ENCODE data around the gene SPTBN4.
"Not testable (repeated sequence)": the region's sequence is repeated elsewhere in the genome, so short reads cannot be mapped to it uniquely, and the experiment has no call there.

The SPTBN4 gene

DNA sequence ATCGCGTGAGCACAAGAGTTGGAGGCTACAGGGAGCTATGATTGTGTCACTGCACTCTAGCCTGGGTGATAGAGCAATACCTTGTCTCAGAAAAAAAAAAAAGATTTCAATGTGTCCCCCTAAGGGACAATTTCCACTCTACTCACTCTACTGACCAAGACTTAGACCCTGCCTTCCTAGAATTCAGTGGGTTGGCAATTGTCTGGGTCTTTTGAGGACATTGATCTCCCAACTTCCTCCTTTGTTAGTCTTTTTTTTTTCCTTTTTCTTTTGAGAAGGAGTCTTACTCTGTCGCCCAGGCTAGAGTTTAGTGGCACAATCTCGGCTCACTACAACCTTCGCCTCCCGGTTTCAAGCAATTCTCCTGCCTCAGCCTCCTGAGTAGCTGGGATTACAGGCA lies 2.2 kb downstream of the SPTBN4 start:
- Histone ChIP-seq H3K4me1 (ENCODE audit: control insufficient read depth, insufficient read depth, low read length) (peaks cover 17% of the 10 kb centered on the region), H3K36me3 (ENCODE audit: control insufficient read depth, insufficient read depth, low read length) (no peaks in the 10 kb centered on the region), H3K9ac (ENCODE audit: low read length) (no peak overlapping the region), H3K27ac (ENCODE audit: low read depth, low read length) (no peak overlapping the region), H3K27me3 (ENCODE audit: control insufficient read depth, insufficient read depth, low read length) (peaks cover 32% of the 10 kb centered on the region), H3K4me3 (ENCODE audit: low read depth, low read length) (no peak overlapping the region), H3K9me3 (ENCODE audit: control insufficient read depth, insufficient read depth, low read depth, low read length) (no peaks in the 10 kb centered on the region)

DNA sequence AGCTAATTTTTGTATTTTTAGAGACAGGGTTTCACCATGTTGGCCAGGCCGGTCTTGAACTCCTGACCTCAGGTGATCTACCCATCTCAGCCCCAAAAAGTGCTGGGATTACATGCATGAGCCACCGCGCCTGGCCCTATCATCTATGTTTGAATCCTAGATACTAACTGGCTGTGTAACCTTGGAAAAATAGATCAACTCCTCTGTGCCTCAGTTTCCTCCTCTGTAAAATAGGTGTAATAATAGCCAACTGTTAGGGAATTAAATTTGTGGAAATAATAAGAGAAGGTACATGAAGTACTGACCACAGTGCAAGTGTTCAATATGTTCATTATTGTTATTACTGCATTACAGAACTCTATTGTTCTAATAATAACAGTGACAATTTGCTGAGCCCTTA lies 4.3 kb downstream of the SPTBN4 start:
- no peak overlapping the region for H3K27ac ChIP-seq (ENCODE audit: low read depth, low read length)
- H3K9me3 ChIP-seq (ENCODE audit: control insufficient read depth, insufficient read depth, low read depth, low read length): no peaks in the 10 kb centered on the region
- no peak overlapping the region for H3K9ac ChIP-seq (ENCODE audit: low read length)
- no peak overlapping the region for H3K4me3 ChIP-seq (ENCODE audit: low read depth, low read length)
- no peaks in the 10 kb centered on the region for H3K36me3 ChIP-seq (ENCODE audit: control insufficient read depth, insufficient read depth, low read length)
- H3K27me3 ChIP-seq (ENCODE audit: control insufficient read depth, insufficient read depth, low read length): peaks cover 29% of the 10 kb centered on the region
- peaks cover 7% of the 10 kb centered on the region for H3K4me1 ChIP-seq (ENCODE audit: control insufficient read depth, insufficient read depth, low read length)

DNA sequence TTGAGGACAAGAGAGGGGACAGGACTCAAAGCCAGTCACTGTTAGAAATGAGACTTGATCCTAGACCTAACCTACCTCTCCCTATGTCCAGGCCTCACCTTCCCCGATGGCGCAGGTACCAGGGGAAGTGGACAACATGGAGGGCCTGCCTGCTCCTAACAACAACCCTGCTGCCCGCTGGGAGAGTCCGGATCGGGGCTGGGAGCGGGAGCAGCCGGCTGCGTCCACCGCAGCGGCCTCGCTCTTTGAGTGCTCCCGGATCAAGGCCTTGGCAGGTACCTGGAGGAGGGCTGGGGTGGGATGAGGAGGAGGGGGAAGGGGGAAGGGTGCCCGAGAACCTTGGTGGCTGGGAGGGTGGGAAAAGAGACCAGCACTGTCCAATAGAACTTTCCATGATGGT lies 5.7 kb downstream of the SPTBN4 start:
- no peak overlapping the region for H3K9ac ChIP-seq (ENCODE audit: low read length)
- no peaks in the 10 kb centered on the region for H3K9me3 ChIP-seq (ENCODE audit: control insufficient read depth, insufficient read depth, low read depth, low read length)
- H3K4me3 ChIP-seq (ENCODE audit: low read depth, low read length): no peak overlapping the region
- H3K27me3 ChIP-seq (ENCODE audit: control insufficient read depth, insufficient read depth, low read length): peaks cover 16% of the 10 kb centered on the region
- no peak overlapping the region for H3K27ac ChIP-seq (ENCODE audit: low read depth, low read length)
- no peaks in the 10 kb centered on the region for H3K4me1 ChIP-seq (ENCODE audit: control insufficient read depth, insufficient read depth, low read length)
- no peaks in the 10 kb centered on the region for H3K36me3 ChIP-seq (ENCODE audit: control insufficient read depth, insufficient read depth, low read length)

DNA sequence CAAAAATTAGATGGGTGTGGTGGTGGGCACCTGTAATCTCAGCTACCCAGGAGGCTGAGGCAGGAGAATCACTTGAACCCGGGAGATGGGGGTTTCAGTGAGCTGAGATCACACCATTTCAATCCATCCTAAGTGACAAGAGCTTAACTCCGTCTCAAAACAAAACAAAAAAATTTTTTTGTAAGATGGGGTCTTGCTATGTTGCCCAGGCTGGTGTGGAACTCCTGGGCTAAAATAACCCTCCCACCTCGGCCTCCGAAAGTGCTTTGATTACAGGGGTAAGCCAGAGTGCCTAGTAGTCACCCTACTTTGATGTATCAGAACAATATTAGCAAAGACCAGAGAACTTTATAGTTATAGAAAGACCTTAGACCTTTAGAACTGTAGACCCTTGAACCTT lies 7.9 kb downstream of the SPTBN4 start:
- no peaks in the 10 kb centered on the region for H3K36me3 ChIP-seq (ENCODE audit: control insufficient read depth, insufficient read depth, low read length)
- no peaks in the 10 kb centered on the region for H3K4me1 ChIP-seq (ENCODE audit: control insufficient read depth, insufficient read depth, low read length)

DNA sequence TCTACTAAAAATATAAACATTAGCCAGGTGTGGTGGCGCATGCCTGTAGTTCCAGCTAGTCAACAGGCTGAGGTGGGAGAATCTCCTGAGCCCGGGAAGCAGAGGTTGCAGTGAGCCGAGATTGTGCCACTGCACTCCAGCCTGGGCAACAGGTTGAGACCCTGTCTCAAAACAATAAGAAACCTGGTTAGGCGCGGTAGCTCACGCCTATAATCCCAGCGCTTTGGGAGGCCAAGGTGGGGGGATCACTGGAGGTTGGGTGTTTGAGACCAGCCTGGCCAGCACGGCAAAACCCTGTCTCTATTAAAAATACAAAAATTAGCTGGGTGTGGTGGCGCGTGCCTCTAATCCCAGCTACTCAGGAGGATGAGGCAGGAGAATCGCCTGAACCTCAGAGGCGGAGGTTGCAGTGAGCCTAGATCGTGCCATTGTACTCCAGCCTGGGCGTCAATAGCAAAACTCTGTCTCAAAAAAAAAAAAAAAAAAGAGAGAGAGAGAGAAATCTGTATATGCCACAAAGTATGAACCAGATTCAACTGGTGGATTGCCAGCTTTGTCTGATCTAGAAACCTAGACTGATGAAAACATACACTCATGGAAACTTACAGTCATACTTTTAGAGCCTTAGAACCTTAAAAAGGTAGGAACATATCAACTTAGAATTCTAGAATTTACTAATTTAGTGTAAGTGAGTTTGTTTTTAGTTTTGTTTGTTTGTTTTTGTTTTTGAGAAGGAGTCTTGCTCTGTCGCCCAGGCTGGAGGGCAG lies 9.3 kb downstream of the SPTBN4 start:
- H3K9me3 ChIP-seq (ENCODE audit: control insufficient read depth, insufficient read depth, low read depth, low read length); H3K9ac ChIP-seq (ENCODE audit: low read length): not testable (repeated sequence)

More for the DNA sequence above, 7.9 kb downstream of the SPTBN4 start:
- H3K27me3 ChIP-seq (ENCODE audit: control insufficient read depth, insufficient read depth, low read length): peaks cover 6% of the 10 kb centered on the region; the same call in 1 of the 2 replicates
- H3K9ac ChIP-seq (ENCODE audit: low read length): no peak overlapping the region
- no peak overlapping the region for H3K27ac ChIP-seq (ENCODE audit: low read depth, low read length)
- no peak overlapping the region for H3K4me3 ChIP-seq (ENCODE audit: low read depth, low read length)
- no peaks in the 10 kb centered on the region for H3K9me3 ChIP-seq (ENCODE audit: control insufficient read depth, insufficient read depth, low read depth, low read length)

DNA sequence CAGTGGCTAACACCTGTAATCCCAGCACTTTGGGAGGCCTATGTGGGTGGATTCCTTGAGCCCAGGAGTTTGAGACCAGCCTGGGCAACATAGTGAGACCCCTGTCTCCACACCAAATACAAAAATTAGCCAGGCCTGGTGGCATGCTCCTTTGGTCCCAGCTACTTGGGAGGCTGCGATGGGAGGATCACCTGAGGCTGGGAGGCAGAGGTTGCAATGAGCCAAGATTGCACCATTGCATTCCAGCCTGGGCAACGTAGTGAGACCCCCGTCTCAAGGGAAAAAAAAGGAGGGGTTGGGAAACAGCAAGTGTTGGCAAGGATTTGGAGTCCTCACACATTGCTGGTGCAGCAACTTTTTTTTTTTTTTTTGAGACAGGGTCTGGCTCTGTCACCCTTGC lies 19.2 kb downstream of the SPTBN4 start:
- H3K36me3 ChIP-seq (ENCODE audit: control insufficient read depth, insufficient read depth, low read length): no peaks in the 10 kb centered on the region
- no peak overlapping the region for H3K4me3 ChIP-seq (ENCODE audit: low read depth, low read length)
- H3K9me3 ChIP-seq (ENCODE audit: control insufficient read depth, insufficient read depth, low read depth, low read length): no peaks in the 10 kb centered on the region
- no peak overlapping the region for H3K9ac ChIP-seq (ENCODE audit: low read length)
- H3K27me3 ChIP-seq (ENCODE audit: control insufficient read depth, insufficient read depth, low read length): 0 out of 2 replicates have a peak, but pooled peaks cover 5% of the 10 kb centered on the region
- 0 out of 2 replicates have a peak, but pooled peaks cover 5% of the 10 kb centered on the region for H3K4me1 ChIP-seq (ENCODE audit: control insufficient read depth, insufficient read depth, low read length)
- H3K27ac ChIP-seq (ENCODE audit: low read depth, low read length): no peak overlapping the region

More for the DNA sequence above, 9.3 kb downstream of the SPTBN4 start:
- H3K4me1 ChIP-seq (ENCODE audit: control insufficient read depth, insufficient read depth, low read length); H3K27ac ChIP-seq (ENCODE audit: low read depth, low read length); H3K4me3 ChIP-seq (ENCODE audit: low read depth, low read length); H3K36me3 ChIP-seq (ENCODE audit: control insufficient read depth, insufficient read depth, low read length): not testable (repeated sequence)
- peaks cover 11% of the 10 kb centered on the region; the same call in 1 of the 2 replicates for H3K27me3 ChIP-seq (ENCODE audit: control insufficient read depth, insufficient read depth, low read length)

DNA sequence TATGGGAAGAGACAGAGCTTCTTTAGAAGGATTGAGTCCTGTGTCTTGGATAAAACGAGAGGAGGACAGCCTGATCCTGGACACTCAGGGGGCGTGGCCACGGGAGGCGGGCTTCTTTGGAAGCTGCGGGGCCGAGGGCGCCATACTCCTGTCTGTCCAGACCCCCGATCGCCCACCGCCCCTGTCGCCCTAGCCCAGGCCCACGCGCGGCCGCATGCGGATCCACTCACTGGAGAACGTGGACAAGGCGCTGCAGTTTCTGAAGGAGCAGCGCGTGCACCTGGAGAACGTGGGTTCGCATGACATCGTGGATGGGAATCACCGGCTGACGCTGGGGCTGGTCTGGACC lies 23.1 kb downstream of the SPTBN4 start:
- H3K27me3 ChIP-seq (ENCODE audit: control insufficient read depth, insufficient read depth, low read length): peaks cover 28% of the 10 kb centered on the region
- H3K9ac ChIP-seq (ENCODE audit: low read length): no peak overlapping the region
- no peak overlapping the region for H3K27ac ChIP-seq (ENCODE audit: low read depth, low read length)
- no peak overlapping the region for H3K4me3 ChIP-seq (ENCODE audit: low read depth, low read length)
- no peaks in the 10 kb centered on the region for H3K36me3 ChIP-seq (ENCODE audit: control insufficient read depth, insufficient read depth, low read length)
- H3K9me3 ChIP-seq (ENCODE audit: control insufficient read depth, insufficient read depth, low read depth, low read length): peaks cover 6% of the 10 kb centered on the region; the same call in 1 of the 2 replicates
- H3K4me1 ChIP-seq (ENCODE audit: control insufficient read depth, insufficient read depth, low read length): 0 out of 2 replicates have a peak, but pooled peaks cover 5% of the 10 kb centered on the region

DNA sequence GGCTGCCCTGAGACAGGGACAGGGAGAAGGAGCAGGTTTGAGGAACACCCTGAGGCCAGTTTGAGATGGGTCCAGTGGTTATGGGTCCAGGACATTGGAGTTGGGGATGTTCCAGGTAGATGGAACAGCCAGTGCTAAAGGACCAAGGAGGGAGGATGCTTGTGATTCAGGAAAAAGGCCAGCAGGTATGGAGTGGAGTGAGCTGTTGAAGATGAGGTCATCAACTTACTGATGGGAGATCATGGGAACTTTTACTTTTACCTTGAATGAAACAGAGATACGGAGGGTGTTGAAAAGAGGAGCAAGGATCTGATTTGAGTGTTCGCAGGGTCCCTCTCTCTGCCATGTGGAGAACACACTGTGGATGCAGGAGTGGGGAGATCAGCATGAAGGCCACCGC lies 25.5 kb downstream of the SPTBN4 start:
- H3K9me3 ChIP-seq (ENCODE audit: control insufficient read depth, insufficient read depth, low read depth, low read length): peaks cover 6% of the 10 kb centered on the region; the same call in 1 of the 2 replicates
- H3K9ac ChIP-seq (ENCODE audit: low read length): no peak overlapping the region
- H3K4me1 ChIP-seq (ENCODE audit: control insufficient read depth, insufficient read depth, low read length): 0 out of 2 replicates have a peak, but pooled peaks cover 5% of the 10 kb centered on the region
- no peak overlapping the region for H3K4me3 ChIP-seq (ENCODE audit: low read depth, low read length)
- peaks cover 30% of the 10 kb centered on the region for H3K27me3 ChIP-seq (ENCODE audit: control insufficient read depth, insufficient read depth, low read length)
- no peak overlapping the region for H3K27ac ChIP-seq (ENCODE audit: low read depth, low read length)
- H3K36me3 ChIP-seq (ENCODE audit: control insufficient read depth, insufficient read depth, low read length): no peaks in the 10 kb centered on the region

DNA sequence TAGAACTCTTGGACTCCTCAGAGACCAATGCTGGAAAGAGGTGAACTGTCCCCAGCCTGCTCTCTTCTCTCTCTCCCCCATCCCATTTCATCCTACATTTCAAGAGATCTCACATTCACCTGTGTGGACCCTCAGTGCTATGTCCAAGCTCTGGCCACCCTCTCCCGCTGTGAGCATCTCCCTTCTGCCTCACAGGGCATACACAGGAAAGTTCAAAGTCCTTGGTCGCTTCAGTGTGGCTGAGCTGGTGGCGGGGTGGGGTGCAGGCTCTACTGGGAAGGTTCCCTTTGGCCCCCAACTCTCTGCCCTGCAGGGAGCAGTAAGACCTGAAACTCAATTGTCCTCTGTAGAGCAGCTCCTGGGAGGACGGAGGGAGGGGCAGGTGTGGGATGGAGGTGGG lies 27.0 kb downstream of the SPTBN4 start:
- no peaks in the 10 kb centered on the region for H3K4me1 ChIP-seq (ENCODE audit: control insufficient read depth, insufficient read depth, low read length)
- no peak overlapping the region for H3K4me3 ChIP-seq (ENCODE audit: low read depth, low read length)
- H3K27ac ChIP-seq (ENCODE audit: low read depth, low read length): no peak overlapping the region
- H3K9me3 ChIP-seq (ENCODE audit: control insufficient read depth, insufficient read depth, low read depth, low read length): peaks cover 6% of the 10 kb centered on the region; the same call in 1 of the 2 replicates
- H3K36me3 ChIP-seq (ENCODE audit: control insufficient read depth, insufficient read depth, low read length): no peaks in the 10 kb centered on the region
- peaks cover 30% of the 10 kb centered on the region for H3K27me3 ChIP-seq (ENCODE audit: control insufficient read depth, insufficient read depth, low read length)
- H3K9ac ChIP-seq (ENCODE audit: low read length): no peak overlapping the region

DNA sequence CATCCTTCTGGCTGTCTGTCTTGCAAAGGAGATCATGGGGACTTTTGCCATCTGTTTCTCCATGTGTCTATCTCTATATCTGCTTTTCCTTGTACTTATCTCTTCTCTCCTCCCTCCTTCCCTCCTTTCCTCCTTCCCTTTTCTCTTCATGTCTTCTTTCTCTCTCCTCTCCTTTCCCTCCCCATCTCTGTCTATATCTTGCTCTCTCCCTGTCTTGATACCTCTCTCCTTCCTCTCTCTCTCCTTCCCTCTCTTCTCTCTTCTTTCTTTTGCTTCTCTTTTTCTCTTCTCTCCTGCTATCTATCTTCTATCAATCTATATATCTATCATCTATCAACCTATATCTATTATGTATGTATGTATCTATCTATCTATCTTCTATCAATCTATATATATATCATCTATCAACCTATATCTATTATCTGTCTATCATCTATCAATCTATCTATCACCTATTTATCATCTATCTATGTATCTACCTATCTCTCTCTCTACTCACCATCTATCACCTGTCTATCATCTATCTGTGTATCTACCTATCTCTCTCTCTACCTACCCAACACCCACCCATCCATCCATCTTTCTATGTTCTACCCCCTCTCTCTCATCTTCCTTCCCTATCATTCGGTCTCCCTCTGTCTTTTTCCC lies 27.5 kb downstream of the SPTBN4 start:
- H3K4me1 ChIP-seq (ENCODE audit: control insufficient read depth, insufficient read depth, low read length): no peaks in the 10 kb centered on the region
- H3K4me3 ChIP-seq (ENCODE audit: low read depth, low read length): no peak overlapping the region
- peaks cover 30% of the 10 kb centered on the region for H3K27me3 ChIP-seq (ENCODE audit: control insufficient read depth, insufficient read depth, low read length)
- peaks cover 6% of the 10 kb centered on the region; the same call in 1 of the 2 replicates for H3K9me3 ChIP-seq (ENCODE audit: control insufficient read depth, insufficient read depth, low read depth, low read length)
- no peak overlapping the region for H3K27ac ChIP-seq (ENCODE audit: low read depth, low read length)
- H3K9ac ChIP-seq (ENCODE audit: low read length): no peak overlapping the region
- H3K36me3 ChIP-seq (ENCODE audit: control insufficient read depth, insufficient read depth, low read length): no peaks in the 10 kb centered on the region

DNA sequence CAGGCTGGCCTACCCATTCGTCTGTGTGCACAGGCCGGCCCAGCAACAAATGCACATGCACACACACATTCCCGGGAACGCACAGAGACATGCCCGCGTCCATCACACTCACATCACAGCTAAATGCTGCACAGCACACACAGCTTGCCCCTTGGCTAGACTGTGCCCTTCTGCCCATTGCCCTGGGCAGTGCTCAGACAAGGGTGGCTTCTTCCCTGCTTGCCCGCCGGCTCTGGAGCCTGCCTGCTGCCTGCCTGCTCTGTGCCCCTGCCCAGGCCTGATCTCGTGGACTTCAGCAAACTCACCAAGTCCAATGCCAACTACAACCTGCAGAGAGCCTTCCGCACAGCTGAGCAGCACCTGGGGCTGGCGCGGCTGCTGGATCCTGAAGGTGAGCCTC lies 30.4 kb downstream of the SPTBN4 start:
- Histone ChIP-seq H3K36me3 (ENCODE audit: control insufficient read depth, insufficient read depth, low read length) (no peaks in the 10 kb centered on the region), H3K27me3 (ENCODE audit: control insufficient read depth, insufficient read depth, low read length) (peaks cover 31% of the 10 kb centered on the region), H3K9me3 (ENCODE audit: control insufficient read depth, insufficient read depth, low read depth, low read length) (peaks cover 4% of the 10 kb centered on the region; the same call in 1 of the 2 replicates), H3K4me3 (ENCODE audit: low read depth, low read length) (no peak overlapping the region), H3K9ac (ENCODE audit: low read length) (no peak overlapping the region), H3K27ac (ENCODE audit: low read depth, low read length) (no peak overlapping the region), H3K4me1 (ENCODE audit: control insufficient read depth, insufficient read depth, low read length) (no peaks in the 10 kb centered on the region)
